Progenitor cell of endocrine pancreas (in vitro differentiated cells): ENCODE data around the gene SIX3. TPM values are rescaled to one million over a fixed set of nuclear protein-coding genes. Genes with fewer than 3 reads are reported as not detected.
A peak's percentile ranks its signal among the peaks of the same experiment; 100 is the strongest.

Experiments used
- DNase-seq: peaks from one replicate; pipeline ENCODE4 v3.0.0; 2021; ENCODE audit warnings: low spot score; ENCODE audit not compliant: unreplicated experiment
- H3K27ac Mint-ChIP-seq: 2 replicates; pipeline ENCODE4 v1.8.0; 2021; ENCODE audit warnings: mild to moderate bottlenecking, moderate library complexity, mixed read lengths
- H3K27me3 Mint-ChIP-seq: 2 replicates; pipeline ENCODE4 v1.8.0; 2021; ENCODE audit warnings: mixed read lengths
- H3K36me3 Mint-ChIP-seq: 2 replicates; pipeline ENCODE4 v1.8.0; 2022; ENCODE audit warnings: mixed read lengths; ENCODE audit not compliant: insufficient read depth
- H3K4me1 Mint-ChIP-seq: 2 replicates; pipeline ENCODE4 v1.8.0; 2021; ENCODE audit warnings: low read depth, mixed read lengths
- H3K4me3 Mint-ChIP-seq: 2 replicates; pipeline ENCODE4 v1.8.0; 2021; ENCODE audit warnings: low read depth, mild to moderate bottlenecking, moderate library complexity, mixed read lengths
- H3K9me3 Mint-ChIP-seq: 2 replicates; pipeline ENCODE4 v1.8.0; 2021; ENCODE audit warnings: low read depth, mixed read lengths
- CTCF ChIP-seq: fragments of 200-600 bp; sonication (generic); IDR thresholded peaks from one replicate; pipeline ENCODE4 v1.5.0; 2021; ENCODE audit warnings: antibody characterized with exemption, mild to moderate bottlenecking; ENCODE audit not compliant: unreplicated experiment
- total RNA-seq: library from RNA; stranded (reverse); gene quantifications from 2 replicates; pipeline ENCODE4 v1.2.1, GENCODE V29; 2021

SIX3 gene
- total RNA-seq, 1 donor from 2014 or later: not detected

GRCh38 chr2:44969936-44970335, 28.4 kb downstream of the SIX3 start:
- H3K36me3 Mint-ChIP-seq: no peaks in the 10 kb centered on the region
- H3K27me3 Mint-ChIP-seq: peaks cover 63% of the 10 kb centered on the region
- no peak overlapping the region for H3K4me3 Mint-ChIP-seq
- no peak for DNase-seq
- H3K4me1 Mint-ChIP-seq: no peaks in the 10 kb centered on the region
- H3K27ac Mint-ChIP-seq: no peak overlapping the region
- no peaks in the 10 kb centered on the region for H3K9me3 Mint-ChIP-seq
- no peak for TF ChIP-seq CTCF

- no peaks in the 10 kb centered on the region for H3K9me3 Mint-ChIP-seq
- H3K27ac Mint-ChIP-seq: no peak overlapping the region
- H3K36me3 Mint-ChIP-seq: no peaks in the 10 kb centered on the region
- DNase-seq: no peak
- no peak for TF ChIP-seq CTCF
- no peaks in the 10 kb centered on the region for H3K4me1 Mint-ChIP-seq
- H3K27me3 Mint-ChIP-seq: peaks cover 58% of the 10 kb centered on the region
- H3K4me3 Mint-ChIP-seq: no peak overlapping the region
Measured at GRCh38 chr2:44970846-44971450, 29.4 kb downstream of the SIX3 start.

- Mint-ChIP-seq H3K4me3 (no peak overlapping the region), H3K36me3 (no peaks in the 10 kb centered on the region), H3K4me1 (no peaks in the 10 kb centered on the region), H3K9me3 (no peaks in the 10 kb centered on the region), H3K27me3 (peaks cover 50% of the 10 kb centered on the region), H3K27ac (no peak overlapping the region)
- DNase-seq: no peak
- no peak for TF ChIP-seq CTCF
Measured at GRCh38 chr2:44972771-44973535, 31.5 kb downstream of the SIX3 start.

- DNase-seq: no peak
- no peaks in the 10 kb centered on the region for H3K4me1 Mint-ChIP-seq
- no peak overlapping the region for H3K27ac Mint-ChIP-seq
- TF ChIP-seq CTCF: peak; percentile 49
- H3K27me3 Mint-ChIP-seq: peaks cover 51% of the 10 kb centered on the region
- H3K9me3 Mint-ChIP-seq: no peaks in the 10 kb centered on the region
- no peak overlapping the region for H3K4me3 Mint-ChIP-seq
- H3K36me3 Mint-ChIP-seq: no peaks in the 10 kb centered on the region
Measured at GRCh38 chr2:44974064-44974715, 32.7 kb downstream of the SIX3 start.

- TF ChIP-seq CTCF: no peak
- DNase-seq: no peak
- Mint-ChIP-seq H3K27ac (no peak overlapping the region), H3K36me3 (no peaks in the 10 kb centered on the region), H3K9me3 (no peaks in the 10 kb centered on the region), H3K27me3 (peaks cover 42% of the 10 kb centered on the region), H3K4me3 (peak overlapping the region; percentile 55), H3K4me1 (peaks cover 4% of the 10 kb centered on the region)
Measured at GRCh38 chr2:44975571-44976450, 34.3 kb downstream of the SIX3 start.
